Measurements from ENCODE around the gene PCSK6. TPM values are rescaled to one million over a fixed set of nuclear protein-coding genes. Genes with fewer than 3 reads are reported as not detected.

PCSK6 gene
- total and polyA plus RNA-seq, 2 of the 8 experiments (the other 6 are each of a cell fraction or from before 2014, with no cell fraction given), result 1.9 to 4.0 TPM

GRCh38 chr15:101329867-101330380 lies 159.6 kb downstream of the PCSK6 start (continued):
- TF ChIP-seq FOSL1 (IDR thresholded peaks at IDR 0.05; ENCODE audit: insufficient read depth, low read depth, low read length), result no peak
- no peak for TF ChIP-seq SIN3A (conservative IDR thresholded peaks at IDR 0.05 in 1 of 2, IDR thresholded peaks at IDR 0.05 in 1 of 2; ENCODE audit: low read depth in 1 of 2, low read length in 2 of 2)
- TF ChIP-seq, protein P1, sequence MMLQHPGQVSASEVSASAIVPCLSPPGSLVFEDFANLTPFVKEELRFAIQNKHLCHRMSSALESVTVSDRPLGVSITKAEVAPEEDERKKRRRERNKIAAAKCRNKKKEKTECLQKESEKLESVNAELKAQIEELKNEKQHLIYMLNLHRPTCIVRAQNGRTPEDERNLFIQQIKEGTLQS (IDR thresholded peaks at IDR 0.05; ENCODE audit: insufficient read depth, low read depth, low read length), result no peak
- no peak for TF ChIP-seq TAF1 (IDR thresholded peaks at IDR 0.05; ENCODE audit: low read depth, low read length)

All from H1 (cell line).